ENCODE data around the gene LRRC14B.
"Not testable (repeated sequence)": the region's sequence is repeated elsewhere in the genome, so short reads cannot be mapped to it uniquely, and the experiment has no call there.

The LRRC14B gene

DNA sequence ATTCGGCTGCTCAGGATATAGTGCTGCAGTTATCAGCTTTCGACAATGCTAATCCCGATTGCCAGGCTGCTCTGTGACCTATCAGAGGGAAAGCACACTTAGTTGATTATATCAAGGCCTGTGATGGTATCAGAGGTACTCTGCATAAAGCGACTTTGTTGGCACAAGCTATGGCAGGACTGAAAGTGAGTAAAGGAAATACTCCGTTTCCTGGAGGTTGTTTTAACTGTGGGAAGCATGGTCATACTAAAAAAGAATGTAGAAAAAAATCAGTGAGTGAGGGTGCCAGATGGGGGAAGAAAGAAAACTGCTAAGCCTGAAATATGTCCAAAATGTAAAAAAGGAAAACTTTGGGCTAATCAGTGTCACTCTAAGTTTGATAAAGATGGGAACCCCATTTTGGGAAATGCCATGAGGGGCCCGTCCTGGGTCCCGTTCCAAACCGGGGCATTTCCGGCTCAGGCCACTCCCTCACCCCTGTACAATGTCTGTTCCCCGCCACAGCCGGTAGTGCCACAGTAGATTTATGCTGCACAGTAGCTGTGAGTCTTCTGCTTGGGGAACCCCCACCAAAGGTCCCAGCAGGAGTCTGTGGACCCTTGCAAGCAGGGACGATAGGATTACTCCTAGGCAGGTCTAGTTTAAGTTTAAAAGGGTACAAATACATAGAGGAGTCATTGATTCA lies 52.5 kb downstream of the LRRC14B start:
- not testable (repeated sequence) for DNase-seq

DNA sequence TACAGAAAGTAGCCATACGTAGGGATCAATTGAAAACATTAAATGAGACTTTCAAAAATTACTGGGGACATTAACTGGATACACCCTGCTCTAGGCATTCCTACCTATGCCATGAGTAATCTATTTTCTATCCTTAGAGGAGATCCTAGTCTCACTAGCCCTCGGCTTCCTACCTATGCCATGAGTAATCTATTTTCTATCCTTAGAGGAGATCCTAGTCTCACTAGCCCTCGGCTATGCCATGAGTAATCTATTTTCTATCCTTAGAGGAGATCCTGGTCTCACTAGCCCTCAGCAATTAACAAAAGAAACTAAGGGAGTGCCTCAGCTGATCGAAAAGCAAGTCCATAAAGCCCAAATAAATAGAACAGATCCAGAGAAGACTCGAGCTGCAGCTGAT lies 54.4 kb downstream of the LRRC14B start:
- not testable (repeated sequence) for DNase-seq

Data from inflammatory macrophage treated with lipopolysaccharide for 1 hour (primary cell).